GM12874 (cell line): ENCODE results near the gene LIN52.

Experiments used
- CTCF ChIP-seq: IDR thresholded peaks from 2 replicates; pipeline ENCODE4 v1.5.1; 2011; ENCODE audit warnings: low read depth, mild to moderate bottlenecking, control low read depth, low read length, moderate library complexity; ENCODE audit not compliant: insufficient read depth

LIN52 gene

DNA sequence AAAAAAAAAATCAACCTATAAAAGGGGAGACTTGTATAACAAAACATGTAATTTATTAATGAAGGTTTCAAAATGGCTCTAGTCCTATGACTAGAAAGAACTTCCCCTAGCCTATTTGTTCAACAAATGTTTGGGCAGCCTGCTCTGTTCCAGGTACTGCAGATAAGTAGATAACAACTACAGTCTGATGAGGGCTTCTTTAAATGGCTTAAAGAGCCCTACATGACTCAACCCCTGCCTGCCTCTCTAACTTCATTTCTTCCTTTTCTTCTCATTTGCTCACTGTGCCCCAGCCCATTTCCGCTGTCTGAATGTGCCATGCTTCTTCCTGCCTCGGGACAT lies 22.0 kb upstream of the LIN52 start:
- no peak for TF ChIP-seq CTCF

- no peak for TF ChIP-seq CTCF
Measured at GRCh38 chr14:74064426-74064825, 20.3 kb upstream of the LIN52 start.

DNA sequence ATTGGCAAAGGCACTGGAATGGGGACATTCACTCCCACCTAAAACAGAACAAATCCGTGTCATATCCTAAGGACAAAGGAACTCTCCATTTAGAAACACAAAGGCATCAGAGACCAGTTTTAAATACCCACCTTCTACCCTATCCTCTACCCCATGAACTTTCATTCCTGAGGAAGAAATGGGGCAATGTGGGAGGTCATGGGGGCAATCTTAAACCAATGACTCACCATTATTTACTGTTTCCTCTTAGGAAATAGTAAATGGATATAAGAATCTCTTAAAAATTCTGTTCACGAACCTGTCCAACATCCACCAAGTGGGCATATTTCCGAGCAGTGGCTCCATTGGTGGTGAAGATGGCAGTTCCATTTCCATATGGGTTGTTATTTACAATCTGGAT lies 19.9 kb upstream of the LIN52 start:
- no peak for TF ChIP-seq CTCF

GRCh38 chr14:74065746-74066575 lies 18.8 kb upstream of the LIN52 start:
- no peak for TF ChIP-seq CTCF

DNA sequence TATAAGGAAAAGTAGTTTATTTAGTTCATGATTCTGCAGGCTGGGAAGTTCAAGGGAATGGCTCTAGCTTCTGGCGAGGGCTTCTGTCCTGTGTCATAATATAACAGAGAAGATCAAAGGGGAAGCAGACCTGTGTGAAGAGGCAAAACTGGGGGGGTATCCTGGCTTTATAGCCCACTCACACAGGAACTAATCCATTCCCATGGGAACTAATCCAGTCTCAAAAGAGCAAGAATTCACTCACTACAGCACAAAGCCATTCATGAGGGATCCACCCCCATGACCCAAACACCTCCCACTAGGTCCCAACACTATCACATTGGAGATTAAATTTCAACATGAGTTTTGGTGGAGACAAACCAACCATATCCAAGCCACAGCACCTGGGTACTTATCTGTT lies 7.4 kb upstream of the LIN52 start:
- no peak for TF ChIP-seq CTCF

DNA sequence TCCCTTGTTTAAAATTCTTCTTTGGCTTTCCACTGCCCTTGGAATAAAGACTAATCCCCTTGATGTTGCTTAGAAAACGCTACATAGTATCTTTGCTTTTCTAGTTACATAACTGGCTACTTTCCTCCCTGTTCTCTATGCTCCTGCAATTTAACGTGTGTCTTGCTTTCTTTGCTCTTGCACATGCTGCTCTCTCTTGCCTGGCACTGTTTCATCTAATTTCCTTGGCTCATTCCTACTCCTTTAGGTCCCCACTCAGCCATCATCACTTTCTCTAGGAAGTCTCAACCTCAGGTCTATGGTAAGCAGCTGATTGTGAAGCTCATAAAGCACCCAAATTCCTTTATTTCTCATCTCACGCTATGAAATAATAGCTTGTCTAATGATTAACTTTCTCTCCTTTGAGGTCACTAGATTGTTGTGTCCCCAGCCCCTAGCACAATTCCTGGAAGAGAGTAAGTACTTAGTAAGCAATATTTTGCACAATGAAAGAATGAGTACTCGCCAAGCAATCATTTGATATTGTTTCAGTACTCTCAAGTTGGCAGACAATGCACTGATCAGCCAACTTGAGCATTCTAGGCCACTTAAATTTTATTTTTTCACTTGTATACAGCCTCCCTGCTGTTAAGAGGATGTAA lies 3.8 kb upstream of the LIN52 start:
- no peak for TF ChIP-seq CTCF

DNA sequence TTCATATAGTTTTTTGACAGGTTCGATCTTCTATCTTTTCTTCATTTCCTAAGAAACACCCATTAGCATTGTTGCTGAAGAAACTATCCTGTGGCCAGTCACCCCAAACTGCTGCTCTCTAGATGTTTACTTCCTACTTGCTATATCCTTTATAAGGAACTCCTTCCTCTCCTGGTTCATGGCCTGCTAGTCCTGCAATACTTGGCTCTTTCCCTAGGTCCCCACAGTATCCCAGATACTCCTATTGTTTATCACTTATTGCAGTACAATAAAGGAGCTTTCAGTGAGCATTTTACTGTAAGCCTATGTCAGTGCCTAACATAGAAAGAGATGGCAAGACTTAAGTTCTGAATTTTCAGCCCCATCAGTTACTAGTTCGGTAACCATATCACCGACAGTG lies 3.3 kb upstream of the LIN52 start:
- TF ChIP-seq CTCF = no peak
